Gastroesophageal sphincter (tissue), 4 donors: ENCODE measurements around the gene PCDHGC5. TPM values are rescaled to one million over a fixed set of nuclear protein-coding genes. Genes with fewer than 3 reads are reported as not detected.

Experiments
- ATAC-seq: fragments of 150-250 bp; one replicate; pipeline ENCODE4 v1.9.1; 2016; ENCODE audit warnings: mild to moderate bottlenecking, moderate library complexity
- H3K27ac ChIP-seq, 4 donors: fragments of 200-600 bp; sonication (generic) in 3 of 4; 1 replicate in 3 of 4; 2 replicates in 1 of 4; pipeline ENCODE4 v1.5.1; 2016 to 2019
- H3K27me3 ChIP-seq: fragments of 200-600 bp; sonication (generic); one replicate; pipeline ENCODE4 v1.5.1; 2019
- H3K36me3 ChIP-seq, 2 donors: fragments of 200-600 bp; sonication (generic); one replicate each; pipeline ENCODE4 v1.5.1; 2019; ENCODE audit warnings: control low read depth in 1 of 2
- H3K4me1 ChIP-seq, 3 donors: fragments of 200-600 bp; sonication (generic); 1 replicate in 2 of 3; 2 replicates in 1 of 3; pipeline ENCODE4 v1.5.1; 2016 to 2019; ENCODE audit warnings: control low read depth in 2 of 3
- H3K4me3 ChIP-seq, 2 donors: fragments of 200-600 bp; sonication (generic); one replicate each; pipeline ENCODE4 v1.5.1; 2019; ENCODE audit warnings: mild to moderate bottlenecking in 1 of 2, moderate library complexity in 1 of 2
- H3K9me3 ChIP-seq, 3 donors: fragments of 200-600 bp; sonication (generic); one replicate each; pipeline ENCODE4 v1.5.1; 2017 to 2019; ENCODE audit warnings: control low read depth in 2 of 3
- CTCF ChIP-seq, 4 experiments: fragments of 200-600 bp in 2 of 4; fragments of 450-650 bp in 2 of 4; sonication (generic) in 1 of 4; IDR thresholded peaks; one replicate each; pipeline ENCODE4 v1.5.1; 2017 to 2019; ENCODE audit warnings: antibody characterized with exemption in 4 of 4, mild to moderate bottlenecking in 2 of 4, moderate library complexity in 2 of 4
- EP300 ChIP-seq: sonication (generic); formaldehyde crosslinking; IDR thresholded peaks from one replicate; pipeline ENCODE4 v1.6.1; 2017; ENCODE audit warnings: antibody characterized with exemption, mild to moderate bottlenecking
- POLR2A ChIP-seq, 2 donors: fragments of 450-650 bp; IDR thresholded peaks; one replicate each; pipeline ENCODE4 v1.6.1; 2017; ENCODE audit warnings: antibody characterized with exemption in 2 of 2, mild to moderate bottlenecking in 2 of 2, moderate library complexity in 1 of 2
- POLR2AphosphoS5 ChIP-seq: sonication (generic); formaldehyde crosslinking; IDR thresholded peaks from one replicate; pipeline ENCODE4 v1.6.1; 2017; ENCODE audit warnings: antibody characterized with exemption
- WGBS, 2 donors: methylation state at CpG; one replicate each; pipeline ENCODE4 v1.1.5; 2018; ENCODE audit warnings: low coverage in 1 of 2; 5-methylcytosine and 5-hydroxymethylcytosine counted together
- total RNA-seq, 4 donors: library from RNA; depleted of rRNA; stranded (reverse); fragments of >200 nt; gene quantifications; one replicate each; pipeline ENCODE4 v1.1.0, GENCODE V29; 2016

The PCDHGC5 gene
- total RNA-seq, 4 donors from 2014 or later: 0.07 to 5.1 (median 1.8) TPM

- no peak for ATAC-seq
- 74 to 86% methylated on average over 7 to 8 of the region's 9 CpGs for WGBS, 2 donors
- TF ChIP-seq POLR2A (IDR thresholded peaks at IDR 0.05) (no peak), POLR2AphosphoS5 (no peak), CTCF (IDR thresholded peaks at IDR 0.05) (no peak), EP300 (no peak)
- Histone ChIP-seq H3K4me1 (peaks cover 8 to 82% (median 44%) of the 10 kb centered on the region in 3 donors), H3K27ac (peak overlapping the region in 3 of 4 donors; percentile 87 to 97 (median 94)), H3K27me3 (no peaks in the 10 kb centered on the region), H3K36me3 (peaks cover 0 to 33% of the 10 kb centered on the region in 2 donors), H3K4me3 (no peak overlapping the region), H3K9me3 (no peaks in the 10 kb centered on the region)
Measured at GRCh38 chr5:141510160-141510559, 21.3 kb downstream of the PCDHGC5 start.

DNA sequence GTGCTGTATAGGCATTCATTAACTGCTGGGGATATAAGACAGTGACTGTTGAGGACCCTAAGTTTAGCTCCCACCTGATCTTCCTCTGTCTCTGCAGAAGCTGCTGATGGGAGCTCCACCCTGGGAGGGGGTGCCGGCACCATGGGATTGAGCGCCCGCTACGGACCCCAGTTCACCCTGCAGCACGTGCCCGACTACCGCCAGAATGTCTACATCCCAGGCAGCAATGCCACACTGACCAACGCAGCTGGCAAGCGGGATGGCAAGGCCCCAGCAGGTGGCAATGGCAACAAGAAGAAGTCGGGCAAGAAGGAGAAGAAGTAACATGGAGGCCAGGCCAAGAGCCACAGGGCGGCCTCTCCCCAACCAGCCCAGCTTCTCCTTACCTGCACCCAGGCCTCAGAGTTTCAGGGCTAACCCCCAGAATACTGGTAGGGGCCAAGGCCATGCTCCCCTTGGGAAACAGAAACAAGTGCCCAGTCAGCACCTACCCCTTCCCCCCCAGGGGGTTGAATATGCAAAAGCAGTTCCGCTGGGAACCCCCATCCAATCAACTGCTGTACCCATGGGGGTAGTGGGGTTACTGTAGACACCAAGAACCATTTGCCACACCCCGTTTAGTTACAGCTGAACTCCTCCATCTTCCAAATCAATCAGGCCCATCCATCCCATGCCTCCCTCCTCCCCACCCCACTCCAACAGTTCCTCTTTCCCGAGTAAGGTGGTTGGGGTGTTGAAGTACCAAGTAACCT, 22.1 kb downstream of the PCDHGC5 start:
- 89% methylated on average over 7 of the region's 14 CpGs; no CpG with 5 or more reads in 1 of the 2 donors for WGBS, 2 donors
- Histone ChIP-seq H3K36me3 (peaks cover 0 to 24% of the 10 kb centered on the region in 2 donors), H3K27me3 (no peaks in the 10 kb centered on the region), H3K4me1 (peaks cover 9 to 90% (median 47%) of the 10 kb centered on the region in 3 donors), H3K9me3 (no peaks in the 10 kb centered on the region), H3K27ac (peak overlapping the region in 3 of 4 donors; percentile 6 to 97 (median 94)), H3K4me3 (no peak overlapping the region)
- TF ChIP-seq EP300: no peak
- no peak for TF ChIP-seq POLR2AphosphoS5
- TF ChIP-seq CTCF (IDR thresholded peaks at IDR 0.05): no peak
- no peak for TF ChIP-seq POLR2A (IDR thresholded peaks at IDR 0.05)
- no peak for ATAC-seq

GRCh38 chr5:141511771-141512325, 23.0 kb downstream of the PCDHGC5 start:
- ATAC-seq: no peak
- no peaks in the 10 kb centered on the region for H3K9me3 ChIP-seq
- H3K4me1 ChIP-seq: peaks cover 7 to 91% (median 46%) of the 10 kb centered on the region in 3 donors
- H3K4me3 ChIP-seq: peak overlapping the region in 1 of 2 donors; percentile 73
- H3K27me3 ChIP-seq: no peaks in the 10 kb centered on the region
- peaks cover 0 to 32% of the 10 kb centered on the region in 2 donors for H3K36me3 ChIP-seq
- peak overlapping the region; percentile 89 to 97 (median 95) for H3K27ac ChIP-seq
- TF ChIP-seq CTCF (IDR thresholded peaks at IDR 0.05) (no peak), EP300 (no peak), POLR2A (IDR thresholded peaks at IDR 0.05) (no peak), POLR2AphosphoS5 (no peak)
- 50 to 69% methylated on average over 2 to 3 of the region's 4 CpGs for WGBS, 2 donors

DNA sequence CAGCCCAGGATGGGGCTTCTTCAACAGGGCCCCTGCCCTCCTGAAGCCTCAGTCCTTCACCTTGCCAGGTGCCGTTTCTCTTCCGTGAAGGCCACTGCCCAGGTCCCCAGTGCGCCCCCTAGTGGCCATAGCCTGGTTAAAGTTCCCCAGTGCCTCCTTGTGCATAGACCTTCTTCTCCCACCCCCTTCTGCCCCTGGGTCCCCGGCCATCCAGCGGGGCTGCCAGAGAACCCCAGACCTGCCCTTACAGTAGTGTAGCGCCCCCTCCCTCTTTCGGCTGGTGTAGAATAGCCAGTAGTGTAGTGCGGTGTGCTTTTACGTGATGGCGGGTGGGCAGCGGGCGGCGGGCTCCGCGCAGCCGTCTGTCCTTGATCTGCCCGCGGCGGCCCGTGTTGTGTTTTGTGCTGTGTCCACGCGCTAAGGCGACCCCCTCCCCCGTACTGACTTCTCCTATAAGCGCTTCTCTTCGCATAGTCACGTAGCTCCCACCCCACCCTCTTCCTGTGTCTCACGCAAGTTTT, 23.6 kb downstream of the PCDHGC5 start:
- TF ChIP-seq CTCF (IDR thresholded peaks at IDR 0.05) (peak in 3 of 4 experiments; percentile 79 to 92 (median 81)), POLR2A (IDR thresholded peaks at IDR 0.05) (peak in 1 of 2 donors; percentile 9), POLR2AphosphoS5 (peak; percentile 27), EP300 (no peak)
- H3K9me3 ChIP-seq: no peaks in the 10 kb centered on the region
- peaks cover 6 to 91% (median 42%) of the 10 kb centered on the region in 3 donors for H3K4me1 ChIP-seq
- H3K4me3 ChIP-seq: peak overlapping the region; percentile 73 to 80
- peak overlapping the region; percentile 89 to 97 (median 95) for H3K27ac ChIP-seq
- 7 to 10% methylated on average over 4 to 19 of the region's 28 CpGs for WGBS, 2 donors
- peaks cover 0 to 38% of the 10 kb centered on the region in 2 donors for H3K36me3 ChIP-seq
- ATAC-seq: no peak
- H3K27me3 ChIP-seq: no peaks in the 10 kb centered on the region
